GM19397 (cell line): Measurements from ENCODE around the gene SURF2.

Source experiments
- ATAC-seq: cut with Tn5 transposase; IDR thresholded peaks from one replicate; pipeline ENCODE4 v1.9.1; 2021; ENCODE audit warnings: mild to moderate bottlenecking, moderate library complexity; ENCODE audit not compliant: unreplicated experiment

The SURF2 gene

GRCh38 chr9:133397370-133397769, 41.0 kb downstream of the SURF2 start:
- ATAC-seq = no peak

- ATAC-seq = no peak
Observed at GRCh38 chr9:133397895-133398294, 41.5 kb downstream of the SURF2 start.

- no peak for ATAC-seq
Observed at GRCh38 chr9:133400292-133400691, 43.9 kb downstream of the SURF2 start.

DNA sequence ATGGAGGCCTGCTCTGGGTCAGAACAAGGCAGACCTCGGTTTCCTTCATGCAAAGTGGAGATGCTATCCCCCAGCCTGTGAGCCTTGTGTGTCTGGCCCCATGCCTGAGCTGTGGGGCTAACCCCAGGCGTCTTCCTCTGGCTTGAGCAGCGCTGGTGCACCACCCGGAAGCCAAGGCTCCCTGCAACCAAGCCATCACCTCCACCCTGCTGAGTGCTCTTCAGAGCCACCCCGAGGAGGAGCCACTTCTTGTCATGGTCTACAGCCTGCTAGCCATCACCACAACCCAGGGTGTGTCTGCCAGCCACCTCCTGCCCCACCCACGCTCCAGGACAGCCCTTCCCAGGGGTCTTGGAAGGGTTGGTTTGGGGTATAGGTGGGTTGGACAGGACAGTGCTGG, 45.2 kb downstream of the SURF2 start:
- no peak for ATAC-seq

GRCh38 chr9:133402689-133403088, 46.3 kb downstream of the SURF2 start:
- ATAC-seq = no peak

DNA sequence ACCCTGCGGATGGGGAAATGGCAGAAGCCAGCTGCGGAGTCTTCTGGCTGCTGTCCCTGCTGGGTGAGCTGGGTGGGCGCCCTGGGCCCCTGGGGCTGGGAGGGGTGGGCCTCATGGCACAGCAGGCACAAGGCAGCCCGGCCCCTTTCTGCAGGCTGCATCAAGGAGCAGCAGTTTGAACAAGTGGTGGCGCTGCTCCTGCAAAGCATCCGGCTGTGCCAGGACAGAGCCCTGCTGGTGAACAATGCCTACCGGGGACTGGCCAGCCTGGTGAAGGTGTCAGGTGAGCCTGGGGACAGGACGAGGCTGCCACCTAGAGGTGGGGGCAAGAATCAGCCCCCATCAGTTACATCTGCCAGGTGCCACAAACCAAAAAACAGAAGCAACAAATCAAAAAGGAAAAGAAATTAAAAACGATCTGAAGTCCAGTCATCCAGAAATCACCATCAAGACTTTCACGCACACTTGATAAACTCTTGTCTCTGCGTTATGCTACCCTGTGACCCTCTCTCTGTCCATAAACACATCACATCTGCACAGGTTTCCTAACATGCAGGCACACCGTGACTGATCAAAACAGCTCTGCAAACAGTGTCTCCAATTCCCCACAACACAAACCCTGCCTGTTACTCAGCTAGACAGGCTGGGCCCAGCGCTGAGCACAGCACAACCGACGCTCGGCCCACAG, 47.6 kb downstream of the SURF2 start:
- no peak for ATAC-seq

- ATAC-seq = no peak
Observed at GRCh38 chr9:133404454-133405002, 48.2 kb downstream of the SURF2 start.

DNA sequence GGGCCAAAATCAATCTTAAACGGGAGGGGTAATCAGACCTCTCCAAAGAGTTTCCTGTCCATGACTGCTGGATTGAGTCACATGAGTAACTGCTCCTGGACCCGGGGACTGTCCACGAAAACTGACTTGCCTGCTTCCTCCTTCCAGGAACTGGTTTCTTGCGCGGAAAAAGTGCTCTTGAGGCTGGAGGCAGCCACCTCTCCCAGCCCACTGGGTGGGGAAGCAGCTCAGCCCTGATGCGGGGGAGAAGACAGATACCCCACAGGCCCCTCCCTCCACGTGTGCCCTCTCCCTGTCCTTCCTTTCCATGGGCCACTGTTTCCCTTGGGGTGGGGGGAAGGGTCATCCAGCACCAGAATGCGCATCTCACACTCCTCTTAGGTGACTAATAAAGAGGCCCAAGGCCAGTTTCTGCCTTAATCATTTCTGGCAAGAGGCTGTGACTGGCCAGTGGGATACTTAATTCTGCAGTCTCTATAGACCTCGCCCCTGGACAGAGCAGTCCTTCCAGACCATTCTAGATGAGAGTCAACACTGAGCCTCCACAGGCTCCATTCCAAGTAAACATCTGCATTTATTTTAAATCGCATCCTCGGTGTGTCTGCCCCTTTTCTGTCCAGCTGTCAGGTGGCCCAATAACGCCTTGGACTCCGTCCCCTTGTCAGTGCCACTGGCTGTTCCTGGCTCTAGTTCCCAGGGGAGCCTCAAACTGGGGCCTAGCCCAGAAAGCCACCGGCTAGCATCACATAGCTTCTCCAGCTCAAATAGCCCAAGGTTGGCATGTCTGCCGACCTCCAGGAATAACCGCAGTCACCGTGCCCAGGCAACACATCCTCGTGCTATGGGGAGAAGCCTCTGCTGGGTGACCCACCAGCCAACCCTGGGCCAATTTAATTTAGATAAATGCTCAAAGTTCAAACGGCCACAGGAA, 49.4 kb downstream of the SURF2 start:
- ATAC-seq = no peak

GRCh38 chr9:133406480-133407307, 50.3 kb downstream of the SURF2 start:
- peak; percentile 59 for ATAC-seq

DNA sequence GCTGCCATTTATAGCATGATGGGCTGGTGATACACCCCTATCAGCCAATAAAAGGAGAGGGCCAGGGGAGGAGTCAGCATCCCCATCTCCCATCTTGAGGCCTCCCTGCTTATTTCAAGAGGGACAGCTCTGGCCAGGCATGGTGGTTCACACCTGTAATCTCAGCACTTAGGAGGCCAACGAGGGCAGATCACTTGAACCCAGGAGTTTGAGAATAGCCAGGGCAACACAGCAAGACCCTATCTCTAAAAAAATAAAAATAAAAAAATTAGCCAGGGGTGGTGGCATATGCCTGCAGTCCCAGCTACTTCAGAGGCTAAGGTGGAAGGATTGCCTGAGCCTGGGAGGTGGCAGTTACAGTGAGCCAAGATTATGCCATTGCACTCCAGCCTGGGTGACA, 51.7 kb downstream of the SURF2 start:
- ATAC-seq = no peak
